ENCODE measurements around the gene BNIP1. TPM values are rescaled to one million over a fixed set of nuclear protein-coding genes. Genes with fewer than 3 reads are reported as not detected.

BNIP1 gene
- total RNA-seq, 6 experiments from 2014 or later, result 4.4 to 8.6 (median 4.8) TPM

- TF ChIP-seq CTCF (IDR thresholded peaks at IDR 0.05) (no peak), POLR2A (IDR thresholded peaks at IDR 0.05) (no peak)
- DNase-seq, result no peak
These were observed 48.2 kb downstream of the BNIP1 start for GRCh38 chr5:173192561-173192960.

DNA sequence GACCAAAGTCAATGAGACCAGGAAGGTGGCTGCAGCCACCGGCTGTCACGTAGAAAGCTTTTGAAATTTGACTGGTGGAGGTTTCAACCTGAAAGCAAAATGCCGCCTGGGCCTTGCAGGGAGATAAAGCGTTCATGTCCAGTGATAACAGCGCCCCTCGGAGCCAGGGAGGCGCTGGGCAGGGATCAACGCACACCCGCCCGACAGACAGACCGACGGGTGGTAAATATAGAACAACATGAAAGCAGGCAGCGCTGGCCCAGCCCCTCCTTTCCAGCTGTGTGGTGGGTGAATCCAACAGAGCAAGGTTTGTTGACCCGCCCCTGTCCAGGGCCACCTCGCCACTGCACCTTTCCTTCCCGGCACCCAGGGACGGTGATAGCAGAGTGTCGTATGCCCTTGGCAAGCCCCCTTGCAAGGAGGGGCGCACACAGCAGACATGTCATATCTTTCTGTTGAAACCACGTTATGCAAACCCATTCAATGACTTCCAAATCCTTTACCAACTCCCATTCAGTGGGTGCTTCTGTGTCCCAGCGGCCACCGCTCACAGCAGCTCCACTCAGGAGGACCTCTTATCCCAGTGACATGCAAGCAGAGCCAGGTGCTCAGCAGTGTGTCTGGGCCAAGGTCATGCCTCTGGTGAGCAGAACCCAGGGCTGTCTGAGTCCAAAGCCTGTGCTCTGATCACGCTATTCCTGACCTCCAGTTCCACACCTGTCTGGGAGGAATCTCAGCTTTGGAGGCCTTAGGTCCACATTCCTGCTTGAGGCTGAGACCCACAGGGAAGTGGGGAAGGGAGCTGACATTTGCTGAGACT lies 52.0 kb downstream of the BNIP1 start:
- Histone ChIP-seq H3K9me3 (no peaks in the 10 kb centered on the region), H3K27me3 (no peaks in the 10 kb centered on the region), H3K27ac (no peak overlapping the region), H3K4me1 (no peaks in the 10 kb centered on the region), H3K4me3 (no peak overlapping the region), H3K36me3 (no peaks in the 10 kb centered on the region)
- no peak for ATAC-seq
- no peak for TF ChIP-seq POLR2A (IDR thresholded peaks at IDR 0.05)
- TF ChIP-seq CTCF (IDR thresholded peaks at IDR 0.05), result no peak
- intact Hi-C loops (cut with DNase I), result loop anchor here in 1 of 2 donors (10.0 kb wide), 1 partner anchor 212 kb away; the partner anchor contains the start of gene ATP6V0E1
- DNase-seq, result no peak
- WGBS (ENCODE audit: insufficient coverage, low coverage, low lambda C conversion rate, missing lambda C conversion rate), result 43% methylated on average over 6 of the region's 23 CpGs

More at GRCh38 chr5:173192561-173192960, 48.2 kb downstream of the BNIP1 start:
- intact Hi-C loops (cut with DNase I), result loop anchor here in 1 of 2 donors (10.0 kb wide), 1 partner anchor 208 kb away; the partner anchor contains the start of gene ATP6V0E1
- Histone ChIP-seq H3K36me3 (no peaks in the 10 kb centered on the region), H3K9me3 (no peaks in the 10 kb centered on the region), H3K27ac (no peak overlapping the region), H3K4me1 (no peaks in the 10 kb centered on the region), H3K27me3 (no peaks in the 10 kb centered on the region), H3K4me3 (no peak overlapping the region)
- WGBS (ENCODE audit: insufficient coverage, low coverage, low lambda C conversion rate, missing lambda C conversion rate), result 43% methylated on average over 1 of the region's 7 CpGs
- ATAC-seq, result no peak

- intact Hi-C loops (cut with DNase I), result loop anchor here in 1 of 2 donors (10.0 kb wide), 1 partner anchor 213 kb away; the partner anchor contains the start of gene ATP6V0E1
- no peak overlapping the region for H3K27ac ChIP-seq
- H3K4me1 ChIP-seq, result no peaks in the 10 kb centered on the region
- TF ChIP-seq POLR2A (IDR thresholded peaks at IDR 0.05), result no peak
- no peak for TF ChIP-seq CTCF (IDR thresholded peaks at IDR 0.05)
- WGBS (ENCODE audit: insufficient coverage, low coverage, low lambda C conversion rate, missing lambda C conversion rate), result 76% methylated on average over 7 of the region's 9 CpGs
- no peaks in the 10 kb centered on the region for H3K27me3 ChIP-seq
- no peak for DNase-seq
- H3K9me3 ChIP-seq, result no peaks in the 10 kb centered on the region
- no peak for ATAC-seq
- no peak overlapping the region for H3K4me3 ChIP-seq
- no peaks in the 10 kb centered on the region for H3K36me3 ChIP-seq
These were observed 53.1 kb downstream of the BNIP1 start for GRCh38 chr5:173197375-173197891.

- intact Hi-C loops (cut with DNase I), result loop anchor here in 1 of 2 donors (10.0 kb wide), 1 partner anchor 213 kb away; the partner anchor contains the start of gene ATP6V0E1
- Histone ChIP-seq H3K27me3 (no peaks in the 10 kb centered on the region), H3K4me3 (no peak overlapping the region), H3K27ac (no peak overlapping the region), H3K4me1 (no peaks in the 10 kb centered on the region), H3K36me3 (no peaks in the 10 kb centered on the region), H3K9me3 (no peaks in the 10 kb centered on the region)
- no peak for ATAC-seq
- DNase-seq, result no peak
- no peak for TF ChIP-seq CTCF (IDR thresholded peaks at IDR 0.05)
- TF ChIP-seq POLR2A (IDR thresholded peaks at IDR 0.05), result no peak
- WGBS (ENCODE audit: insufficient coverage, low coverage, low lambda C conversion rate, missing lambda C conversion rate), result 85% methylated on average over 7 of the region's 7 CpGs
These were observed 53.7 kb downstream of the BNIP1 start for GRCh38 chr5:173198049-173198448.
